NCI-H187 (cell line): ENCODE measurements around the gene AHNAK.

ENCODE experiments used
- DNase-seq, 2 experiments: peaks; one replicate each; lab custom pipeline; 2025; lab: John Stamatoyannopoulos, UW

Gene AHNAK

GRCh38 chr11:62404901-62405300 is 141.7 kb downstream of the AHNAK start:
- no peak for DNase-seq

DNA sequence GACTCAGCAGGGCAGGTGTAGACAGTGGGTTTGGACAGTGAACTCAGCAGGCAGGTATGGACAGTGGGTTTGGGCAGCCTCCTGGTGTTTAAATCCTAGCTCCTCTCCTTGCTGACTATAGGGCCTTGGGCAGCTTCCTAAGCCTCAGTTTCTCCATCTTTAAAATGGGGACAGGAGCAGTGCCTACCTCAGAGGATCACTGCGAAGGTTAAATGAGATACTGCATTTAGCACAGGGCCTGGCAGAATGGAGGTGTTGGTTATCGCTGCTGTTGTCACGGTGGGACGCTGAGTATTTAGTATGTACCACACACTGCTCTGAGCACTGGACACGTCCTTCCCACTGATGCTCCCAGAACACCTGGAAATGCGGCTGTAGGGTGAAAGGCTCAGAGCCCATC is 142.2 kb downstream of the AHNAK start:
- no peak for DNase-seq

GRCh38 chr11:62402960-62403730 is 143.5 kb downstream of the AHNAK start:
- DNase-seq: no peak

DNA sequence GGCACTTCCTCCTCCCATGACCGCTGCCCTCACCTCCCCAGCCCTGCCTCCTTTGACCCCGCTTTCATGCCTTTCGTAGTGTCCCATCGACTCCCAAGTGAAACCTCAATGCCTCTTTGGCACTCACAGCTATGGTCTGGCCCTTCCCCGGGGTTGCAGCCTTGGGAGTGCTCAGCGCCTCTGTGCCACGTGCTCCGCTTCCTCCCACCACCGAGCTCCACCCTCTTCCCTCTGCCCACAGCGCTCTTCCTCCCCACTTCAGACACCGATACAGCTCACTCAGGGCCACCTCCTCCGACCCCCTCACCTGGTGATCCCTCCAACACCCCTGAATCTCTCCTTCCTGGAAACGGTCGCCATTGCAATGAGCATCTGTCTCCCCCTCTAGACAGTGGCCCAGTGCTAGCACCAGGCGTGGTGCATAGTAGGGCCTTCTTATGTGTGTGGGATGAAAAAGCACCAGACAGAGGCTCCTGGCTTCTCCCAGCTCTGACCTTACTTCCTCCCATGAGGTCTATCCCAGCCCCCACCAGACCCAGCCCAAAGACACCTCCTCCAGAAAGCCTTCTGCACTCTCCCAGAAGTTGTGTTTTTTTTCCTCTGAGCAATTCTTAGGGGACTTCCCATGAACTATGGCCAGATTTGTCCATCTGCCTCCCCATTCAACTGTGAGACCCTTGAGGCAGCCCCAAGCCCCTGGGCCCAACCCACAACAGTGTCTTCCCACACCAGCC is 144.2 kb downstream of the AHNAK start:
- DNase-seq: no peak

DNA sequence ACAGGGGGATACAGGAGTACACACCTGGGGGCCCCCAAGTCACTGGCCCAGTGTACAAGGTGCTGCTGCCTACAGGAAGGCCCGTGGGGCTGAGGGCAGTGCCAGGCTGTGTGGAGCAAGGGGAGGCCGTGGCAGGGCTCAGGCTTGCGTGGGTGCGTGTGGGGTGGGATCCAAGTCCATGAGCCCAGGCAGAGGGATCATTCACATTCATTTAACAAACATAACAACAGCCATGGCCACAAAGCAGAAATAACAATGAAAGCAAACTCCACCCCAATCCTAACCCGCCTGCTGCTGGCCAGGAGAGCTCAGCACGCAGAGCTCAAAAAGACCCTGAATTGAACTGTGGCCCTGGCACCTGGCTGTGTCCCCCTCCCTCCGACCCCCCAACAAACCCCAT is 144.8 kb downstream of the AHNAK start:
- DNase-seq: no peak

DNA sequence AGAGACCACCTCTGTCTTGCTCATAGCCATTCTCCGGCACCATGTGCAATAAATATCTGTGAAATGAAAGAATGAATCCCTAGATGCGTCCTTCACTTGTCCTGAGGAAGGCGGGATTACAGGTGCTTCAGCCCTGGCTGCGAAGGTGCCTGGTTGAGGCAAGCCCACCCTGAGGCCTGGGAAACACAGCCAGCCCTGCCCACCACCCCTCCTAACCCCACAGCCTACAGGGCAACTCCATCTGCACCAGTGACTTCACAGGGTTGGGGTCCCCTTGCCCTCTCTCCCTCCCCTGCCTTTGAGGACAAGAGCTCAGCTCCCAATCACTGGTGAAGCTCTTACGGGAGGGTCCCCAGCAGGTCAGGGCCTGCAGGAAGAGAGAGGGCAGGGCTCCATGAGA is 145.2 kb downstream of the AHNAK start:
- DNase-seq: no peak

GRCh38 chr11:62400760-62401159 is 145.8 kb downstream of the AHNAK start:
- no peak for DNase-seq

- DNase-seq: no peak
These were observed 146.3 kb downstream of the AHNAK start for GRCh38 chr11:62400281-62400680.

GRCh38 chr11:62399878-62400266 is 146.7 kb downstream of the AHNAK start:
- no peak for DNase-seq

- DNase-seq: no peak
These were observed 147.3 kb downstream of the AHNAK start for GRCh38 chr11:62399172-62399877.

DNA sequence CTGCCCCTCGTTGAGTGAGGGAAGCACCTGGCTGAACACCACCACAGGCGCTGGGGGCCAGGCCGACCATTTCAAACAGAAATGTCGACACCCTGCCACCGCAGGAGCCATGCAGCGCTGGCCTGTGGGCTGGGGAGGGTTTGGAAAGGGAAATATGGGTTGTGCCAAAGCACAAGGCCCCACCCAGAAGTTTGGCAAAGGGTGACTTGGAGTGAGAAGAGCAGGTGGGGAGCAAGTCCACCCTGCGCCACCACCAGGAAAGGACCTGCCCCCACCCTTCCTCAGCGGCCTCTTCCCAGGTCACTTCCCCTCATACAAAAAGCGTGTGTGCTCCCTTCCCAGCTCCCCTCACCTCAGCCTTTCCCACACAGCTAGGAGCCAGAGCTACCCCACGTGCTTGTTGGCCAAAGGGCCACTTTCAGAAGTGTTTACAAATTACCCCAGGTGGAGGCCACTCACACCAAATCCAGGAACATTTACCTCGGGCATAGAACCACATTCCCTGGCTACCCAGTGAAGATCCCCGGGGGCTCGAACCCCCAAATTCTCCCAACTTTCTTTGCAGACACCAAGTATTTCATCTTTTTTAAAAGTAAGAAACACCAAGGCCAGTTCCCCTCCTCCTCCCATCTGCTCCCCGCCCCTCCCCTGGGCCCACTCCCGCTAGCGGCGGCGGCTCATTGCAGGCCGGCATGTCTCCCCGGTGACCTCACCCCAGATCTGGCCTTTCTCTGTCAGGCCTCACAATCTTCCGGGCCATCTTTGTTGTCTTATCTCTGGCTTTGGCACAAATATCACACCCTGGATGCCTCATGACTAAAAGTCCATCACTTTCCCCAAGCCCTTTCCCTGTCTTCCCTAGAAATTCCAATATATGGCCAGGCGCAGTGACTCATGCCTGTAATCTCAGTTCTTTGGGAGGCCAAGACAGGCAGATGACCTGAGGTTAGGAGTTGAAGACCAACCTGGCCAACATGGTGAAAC is 148.3 kb downstream of the AHNAK start:
- DNase-seq: no peak

- DNase-seq: no peak
These were observed 150.6 kb downstream of the AHNAK start for GRCh38 chr11:62395885-62396551.

- peak; percentile 8 to 54 for DNase-seq
These were observed 151.6 kb downstream of the AHNAK start for GRCh38 chr11:62394825-62395538.

- DNase-seq: no peak
These were observed 152.9 kb downstream of the AHNAK start for GRCh38 chr11:62393735-62394134.

- no peak for DNase-seq
These were observed 153.5 kb downstream of the AHNAK start for GRCh38 chr11:62393061-62393611.

DNA sequence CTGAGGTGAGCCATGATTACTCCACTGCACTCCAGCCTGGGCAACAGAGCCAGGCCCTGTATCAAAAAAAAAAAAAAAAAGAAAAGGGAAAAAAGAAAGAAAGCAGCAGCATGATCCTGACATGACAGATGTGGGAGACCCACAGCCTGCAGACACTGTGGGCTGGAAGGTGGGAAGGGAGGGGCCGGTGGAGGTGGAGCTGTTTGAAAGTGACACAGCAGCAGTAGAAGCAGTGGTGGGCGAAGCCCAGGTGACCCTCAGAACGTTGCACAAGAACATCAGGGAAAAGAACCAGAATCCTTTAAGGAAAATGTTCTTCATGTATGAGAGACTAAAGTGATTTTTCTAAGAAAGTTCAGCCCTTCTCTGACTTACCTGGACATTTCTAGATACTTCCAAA is 154.1 kb downstream of the AHNAK start:
- no peak for DNase-seq

DNA sequence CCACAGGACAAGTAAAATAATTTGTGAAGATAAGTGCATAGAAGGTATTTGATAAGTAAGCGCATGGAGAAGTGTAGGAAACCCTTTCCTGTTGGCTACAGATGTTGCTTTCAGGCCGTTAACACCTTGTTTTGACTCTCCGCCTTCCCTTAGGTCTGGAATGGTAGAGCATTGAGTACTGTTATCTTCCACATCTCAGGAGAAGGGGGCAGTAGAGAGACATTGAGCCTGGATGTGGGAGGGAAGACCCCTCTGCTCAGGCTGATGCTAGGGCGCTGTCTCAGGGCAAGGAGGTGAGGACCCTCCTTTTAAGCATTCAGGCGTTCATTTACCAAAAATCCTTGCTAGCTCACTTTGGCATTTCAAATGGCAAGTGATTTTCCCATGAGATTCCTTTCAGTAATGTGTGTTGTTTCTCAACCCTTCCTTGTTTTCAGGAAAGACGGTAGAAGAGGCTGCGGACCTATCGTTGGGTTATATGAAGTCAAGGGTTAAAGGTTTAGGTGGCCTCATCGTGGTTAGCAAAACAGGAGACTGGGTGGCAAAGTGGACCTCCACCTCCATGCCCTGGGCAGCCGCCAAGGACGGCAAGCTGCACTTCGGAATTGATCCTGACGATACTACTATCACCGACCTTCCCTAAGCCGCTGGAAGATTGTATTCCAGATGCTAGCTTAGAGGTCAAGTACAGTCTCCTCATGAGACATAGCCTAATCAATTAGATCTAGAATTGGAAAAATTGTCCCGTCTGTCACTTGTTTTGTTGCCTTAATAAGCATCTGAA is 154.8 kb downstream of the AHNAK start:
- DNase-seq: no peak

GRCh38 chr11:62390722-62391121 is 155.9 kb downstream of the AHNAK start:
- DNase-seq: no peak

- no peak for DNase-seq
These were observed 156.4 kb downstream of the AHNAK start for GRCh38 chr11:62390237-62390636.
